Measurements from ENCODE around the gene REPS2.

Gene REPS2

DNA sequence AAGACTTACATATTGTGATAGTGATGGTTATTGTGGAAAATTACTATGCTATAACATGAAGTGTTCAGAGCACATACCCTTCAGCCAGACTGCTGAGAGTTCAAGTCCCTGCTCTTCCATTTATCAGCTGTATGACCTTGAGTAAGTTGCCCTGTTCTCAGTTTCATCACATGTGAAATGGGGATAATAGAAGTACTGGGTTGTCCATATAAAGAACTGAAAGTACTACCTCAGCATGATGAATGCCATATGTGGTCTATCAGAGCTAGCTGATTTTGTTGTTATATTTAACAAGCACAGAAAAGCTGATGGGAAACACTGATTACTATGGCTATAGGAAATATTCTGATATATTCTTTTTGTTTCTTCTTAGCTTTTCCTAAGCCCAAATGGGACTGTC, 115.6 kb downstream of the REPS2 start:
- no peaks in the 10 kb centered on the region for H3K4me1 ChIP-seq (ENCODE audit: control insufficient read depth, insufficient read depth, low read length)
- no peaks in the 10 kb centered on the region for H3K36me3 ChIP-seq (ENCODE audit: control insufficient read depth, insufficient read depth, low read length, severe bottlenecking)
- peaks cover 4% of the 10 kb centered on the region for H3K9me3 ChIP-seq (ENCODE audit: control insufficient read depth, low read length)
- no peak overlapping the region for H3K4me3 ChIP-seq (ENCODE audit: low read length)
- no peak overlapping the region for H3K9ac ChIP-seq (ENCODE audit: low read length)
- peaks cover 14% of the 10 kb centered on the region for H3K27me3 ChIP-seq (replicated peaks; ENCODE audit: control insufficient read depth, insufficient read depth, low read length)
- no peak for DNase-seq (ENCODE audit: low read depth)

DNA sequence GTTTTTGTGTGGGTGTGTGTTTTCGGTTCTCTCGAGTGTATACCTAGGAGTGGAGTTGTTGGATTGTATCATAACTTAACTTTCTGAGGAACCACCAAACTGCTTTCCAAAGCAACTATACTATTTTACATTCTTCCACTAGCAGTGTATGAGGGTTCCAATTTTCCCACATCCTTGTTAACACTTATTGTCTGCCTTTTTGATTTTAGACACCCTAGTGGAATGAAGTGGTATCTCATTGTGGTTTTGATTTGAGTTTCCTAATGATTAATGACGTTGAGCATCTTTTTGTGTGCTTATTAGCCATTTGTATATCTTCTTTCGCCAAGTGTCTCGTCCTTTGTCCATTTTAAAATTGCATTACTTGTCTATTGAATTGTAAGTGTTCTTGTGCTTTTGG, 118.6 kb downstream of the REPS2 start:
- H3K36me3 ChIP-seq (ENCODE audit: control insufficient read depth, insufficient read depth, low read length, severe bottlenecking), result no peaks in the 10 kb centered on the region
- H3K9ac ChIP-seq (ENCODE audit: low read length), result no peak overlapping the region
- no peak for DNase-seq (ENCODE audit: low read depth)
- H3K4me1 ChIP-seq (ENCODE audit: control insufficient read depth, insufficient read depth, low read length), result no peaks in the 10 kb centered on the region
- peaks cover 4% of the 10 kb centered on the region for H3K9me3 ChIP-seq (ENCODE audit: control insufficient read depth, low read length)
- peaks cover 21% of the 10 kb centered on the region for H3K27me3 ChIP-seq (replicated peaks; ENCODE audit: control insufficient read depth, insufficient read depth, low read length)
- no peak overlapping the region for H3K4me3 ChIP-seq (ENCODE audit: low read length)

DNA sequence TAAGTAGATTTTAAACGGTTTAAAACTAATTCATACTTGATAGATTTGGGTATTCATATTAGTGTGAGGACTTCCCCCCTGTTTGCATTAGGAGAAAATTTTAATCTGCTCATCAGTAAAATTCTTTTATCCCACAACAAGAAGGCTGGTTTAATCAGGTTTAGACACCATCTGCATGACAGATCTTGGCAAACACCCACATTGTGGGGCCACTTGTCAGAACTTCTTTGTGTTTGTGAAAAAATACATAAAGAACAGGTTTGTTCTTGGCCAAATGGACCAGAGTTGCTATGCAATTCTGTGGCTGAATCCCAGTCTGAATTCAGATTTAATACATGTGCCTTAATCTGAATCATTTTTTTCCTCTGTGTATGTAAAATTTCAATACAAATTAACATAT, 121.1 kb downstream of the REPS2 start:
- Histone ChIP-seq H3K9ac (ENCODE audit: low read length) (no peak overlapping the region), H3K36me3 (ENCODE audit: control insufficient read depth, insufficient read depth, low read length, severe bottlenecking) (no peaks in the 10 kb centered on the region), H3K4me1 (ENCODE audit: control insufficient read depth, insufficient read depth, low read length) (no peaks in the 10 kb centered on the region), H3K4me3 (ENCODE audit: low read length) (no peak overlapping the region), H3K9me3 (ENCODE audit: control insufficient read depth, low read length) (peaks cover 4% of the 10 kb centered on the region), H3K27me3 (replicated peaks; ENCODE audit: control insufficient read depth, insufficient read depth, low read length) (peaks cover 29% of the 10 kb centered on the region)
- DNase-seq (ENCODE audit: low read depth), result no peak

DNA sequence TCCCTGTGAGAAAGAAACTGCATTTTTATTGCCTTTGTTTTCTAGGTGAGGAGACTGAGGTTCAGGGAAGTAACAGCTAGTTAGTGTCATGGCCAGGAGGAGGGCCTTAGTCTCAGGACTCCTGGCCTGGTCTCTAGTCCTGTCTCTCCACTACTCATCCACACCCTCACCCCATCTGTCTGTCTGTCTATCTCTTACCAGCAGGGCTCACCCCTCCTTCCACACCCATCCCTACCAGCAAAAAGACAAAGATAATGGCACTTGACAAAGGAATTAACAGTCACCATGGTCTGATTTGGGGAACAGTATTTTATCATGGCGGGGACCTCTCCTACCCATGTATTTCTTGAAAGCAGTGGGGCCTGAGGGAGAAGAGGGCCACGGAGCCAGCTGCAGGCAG, 125.8 kb downstream of the REPS2 start:
- Histone ChIP-seq H3K4me3 (ENCODE audit: low read length) (no peak overlapping the region), H3K27me3 (replicated peaks; ENCODE audit: control insufficient read depth, insufficient read depth, low read length) (peaks cover 35% of the 10 kb centered on the region), H3K4me1 (ENCODE audit: control insufficient read depth, insufficient read depth, low read length) (no peaks in the 10 kb centered on the region), H3K36me3 (ENCODE audit: control insufficient read depth, insufficient read depth, low read length, severe bottlenecking) (no peaks in the 10 kb centered on the region), H3K9me3 (ENCODE audit: control insufficient read depth, low read length) (no peaks in the 10 kb centered on the region), H3K9ac (ENCODE audit: low read length) (no peak overlapping the region)
- DNase-seq (ENCODE audit: low read depth), result no peak

DNA sequence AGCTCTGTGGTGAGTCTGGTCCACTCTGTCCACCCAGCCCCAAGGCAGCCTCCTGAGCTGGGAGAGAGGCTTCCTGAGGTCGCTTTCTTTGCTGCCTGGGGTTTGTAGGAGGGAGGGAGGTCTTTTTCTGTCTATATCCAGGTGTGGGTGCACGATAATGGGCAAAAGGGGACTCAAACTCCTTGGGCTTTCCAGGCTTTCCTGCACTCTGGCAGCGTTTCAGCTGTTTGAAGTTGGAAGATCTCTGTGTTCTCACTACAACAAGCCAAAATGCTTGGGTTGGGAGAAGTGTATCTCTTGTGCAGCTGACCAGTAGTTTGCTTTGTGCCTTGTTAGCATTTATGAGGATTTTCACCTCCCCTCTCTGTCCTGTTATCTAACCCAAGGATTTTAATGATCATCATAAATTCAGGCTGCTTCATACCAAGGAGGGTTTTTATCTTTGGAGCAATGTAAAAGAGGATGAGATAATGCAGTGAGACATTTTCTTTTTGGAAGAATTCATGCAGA, 126.3 kb downstream of the REPS2 start:
- no peak for DNase-seq (ENCODE audit: low read depth)
- Histone ChIP-seq H3K9ac (ENCODE audit: low read length) (no peak overlapping the region), H3K36me3 (ENCODE audit: control insufficient read depth, insufficient read depth, low read length, severe bottlenecking) (no peaks in the 10 kb centered on the region), H3K4me3 (ENCODE audit: low read length) (no peak overlapping the region), H3K4me1 (ENCODE audit: control insufficient read depth, insufficient read depth, low read length) (peaks cover 4% of the 10 kb centered on the region), H3K9me3 (ENCODE audit: control insufficient read depth, low read length) (no peaks in the 10 kb centered on the region), H3K27me3 (replicated peaks; ENCODE audit: control insufficient read depth, insufficient read depth, low read length) (peaks cover 33% of the 10 kb centered on the region)

DNA sequence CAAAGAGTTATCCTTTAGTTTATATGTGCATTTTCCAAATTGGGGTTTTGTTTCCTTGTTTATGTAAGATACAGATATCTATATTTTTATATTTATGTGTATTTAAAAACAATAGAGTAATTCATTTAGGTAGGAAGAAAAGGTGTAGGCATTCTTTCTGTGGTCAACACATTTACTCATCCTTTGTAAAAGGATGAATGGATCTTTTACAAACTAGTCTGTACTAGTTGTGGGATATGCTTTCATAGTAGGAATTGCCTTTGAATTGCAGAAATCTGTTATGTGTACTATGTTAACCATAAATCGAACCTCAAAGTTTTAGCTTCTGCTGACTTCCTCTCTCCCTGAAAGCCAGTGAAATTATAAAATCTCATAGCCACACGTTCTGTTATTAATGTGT, 128.5 kb downstream of the REPS2 start:
- H3K4me3 ChIP-seq (ENCODE audit: low read length), result no peak overlapping the region
- peaks cover 30% of the 10 kb centered on the region for H3K27me3 ChIP-seq (replicated peaks; ENCODE audit: control insufficient read depth, insufficient read depth, low read length)

DNA sequence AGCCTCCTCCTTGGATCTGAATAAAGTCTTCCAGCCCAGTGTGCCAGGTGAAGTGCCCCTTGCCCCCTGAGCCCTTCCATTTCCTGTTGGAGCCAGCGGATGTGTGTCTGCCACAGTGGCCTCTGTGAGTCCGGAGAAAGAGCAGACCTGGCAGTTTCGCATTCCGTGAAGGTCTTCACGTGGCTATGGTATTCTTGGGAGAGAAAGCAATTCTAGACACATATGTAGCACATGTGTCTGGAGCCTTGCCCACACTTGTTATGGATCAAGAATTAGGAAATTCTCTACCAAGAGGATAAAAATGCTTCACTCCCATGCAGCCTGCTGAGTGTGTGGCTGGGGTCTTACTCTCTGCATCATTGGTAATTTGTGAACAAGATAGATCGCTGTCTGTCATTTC, 130.9 kb downstream of the REPS2 start:
- peaks cover 13% of the 10 kb centered on the region for H3K4me1 ChIP-seq (ENCODE audit: control insufficient read depth, insufficient read depth, low read length)
- DNase-seq (ENCODE audit: low read depth), result no peak
- H3K9ac ChIP-seq (ENCODE audit: low read length), result no peak overlapping the region
- no peak overlapping the region for H3K4me3 ChIP-seq (ENCODE audit: low read length)
- no peaks in the 10 kb centered on the region for H3K9me3 ChIP-seq (ENCODE audit: control insufficient read depth, low read length)
- H3K36me3 ChIP-seq (ENCODE audit: control insufficient read depth, insufficient read depth, low read length, severe bottlenecking), result no peaks in the 10 kb centered on the region
- H3K27me3 ChIP-seq (replicated peaks; ENCODE audit: control insufficient read depth, insufficient read depth, low read length), result peaks cover 25% of the 10 kb centered on the region

More for the DNA sequence above, 128.5 kb downstream of the REPS2 start:
- no peak for DNase-seq (ENCODE audit: low read depth)
- Histone ChIP-seq H3K36me3 (ENCODE audit: control insufficient read depth, insufficient read depth, low read length, severe bottlenecking) (no peaks in the 10 kb centered on the region), H3K4me1 (ENCODE audit: control insufficient read depth, insufficient read depth, low read length) (peaks cover 13% of the 10 kb centered on the region), H3K9ac (ENCODE audit: low read length) (no peak overlapping the region), H3K9me3 (ENCODE audit: control insufficient read depth, low read length) (no peaks in the 10 kb centered on the region)

DNA sequence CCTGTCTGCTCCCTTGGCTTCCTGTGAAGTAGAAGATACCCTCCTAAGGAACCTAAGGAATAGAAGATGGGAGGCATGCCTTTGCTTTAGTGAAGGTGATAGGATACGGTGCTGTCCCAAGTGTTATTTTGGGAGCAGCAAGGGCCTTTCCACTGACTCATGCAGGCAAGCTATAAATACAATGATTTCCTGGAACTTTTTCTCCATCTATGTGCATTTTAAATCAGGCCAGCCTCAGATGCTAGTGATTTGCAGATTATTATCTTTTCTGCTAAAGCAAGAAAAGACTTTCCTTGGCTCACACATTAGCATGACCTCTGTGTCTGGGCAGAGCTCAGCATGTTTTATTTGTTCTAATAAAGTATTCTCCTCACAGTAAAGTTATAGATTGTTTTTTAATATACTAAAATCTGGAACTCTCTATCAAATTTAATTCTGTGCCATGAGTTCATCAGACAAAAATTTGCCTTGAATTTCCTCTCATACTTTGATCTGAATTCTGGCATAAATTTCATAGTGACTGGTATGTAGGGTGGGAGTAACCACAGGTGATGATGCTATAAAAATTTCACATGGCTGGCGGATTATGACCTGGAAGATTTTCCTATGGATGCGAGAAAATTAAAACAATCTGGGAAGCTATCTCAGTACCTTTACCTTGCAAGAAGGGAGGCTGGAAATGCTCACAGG, 131.7 kb downstream of the REPS2 start:
- no peak overlapping the region for H3K4me3 ChIP-seq (ENCODE audit: low read length)
- peaks cover 13% of the 10 kb centered on the region for H3K4me1 ChIP-seq (ENCODE audit: control insufficient read depth, insufficient read depth, low read length)
- peak; percentile 53 for DNase-seq (ENCODE audit: low read depth)
- no peak overlapping the region for H3K9ac ChIP-seq (ENCODE audit: low read length)
- peaks cover 22% of the 10 kb centered on the region for H3K27me3 ChIP-seq (replicated peaks; ENCODE audit: control insufficient read depth, insufficient read depth, low read length)
- H3K9me3 ChIP-seq (ENCODE audit: control insufficient read depth, low read length), result no peaks in the 10 kb centered on the region
- H3K36me3 ChIP-seq (ENCODE audit: control insufficient read depth, insufficient read depth, low read length, severe bottlenecking), result no peaks in the 10 kb centered on the region

DNA sequence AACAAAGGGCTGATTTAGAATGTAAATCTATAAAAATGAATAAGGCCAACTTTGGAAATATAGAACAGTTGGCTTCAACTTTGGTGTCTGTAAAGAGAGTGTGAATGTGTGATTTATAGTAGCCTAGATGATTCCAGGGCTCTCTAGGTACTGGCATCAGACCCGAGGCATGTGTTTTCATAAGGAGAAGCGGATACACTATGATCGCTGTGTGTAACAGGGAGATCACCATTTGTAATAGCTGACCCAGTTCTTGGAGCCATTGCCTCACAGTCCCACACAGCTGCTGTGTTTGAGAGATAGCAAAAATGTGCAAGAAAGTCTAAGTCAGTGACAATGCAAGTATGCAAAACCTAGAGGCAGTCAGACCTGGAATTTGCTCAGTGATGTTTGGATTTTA, 135.1 kb downstream of the REPS2 start:
- Histone ChIP-seq H3K4me1 (ENCODE audit: control insufficient read depth, insufficient read depth, low read length) (peaks cover 13% of the 10 kb centered on the region), H3K4me3 (ENCODE audit: low read length) (no peak overlapping the region), H3K27me3 (replicated peaks; ENCODE audit: control insufficient read depth, insufficient read depth, low read length) (peaks cover 22% of the 10 kb centered on the region), H3K9me3 (ENCODE audit: control insufficient read depth, low read length) (no peaks in the 10 kb centered on the region), H3K36me3 (ENCODE audit: control insufficient read depth, insufficient read depth, low read length, severe bottlenecking) (no peaks in the 10 kb centered on the region), H3K9ac (ENCODE audit: low read length) (no peak overlapping the region)
- no peak for DNase-seq (ENCODE audit: low read depth)

DNA sequence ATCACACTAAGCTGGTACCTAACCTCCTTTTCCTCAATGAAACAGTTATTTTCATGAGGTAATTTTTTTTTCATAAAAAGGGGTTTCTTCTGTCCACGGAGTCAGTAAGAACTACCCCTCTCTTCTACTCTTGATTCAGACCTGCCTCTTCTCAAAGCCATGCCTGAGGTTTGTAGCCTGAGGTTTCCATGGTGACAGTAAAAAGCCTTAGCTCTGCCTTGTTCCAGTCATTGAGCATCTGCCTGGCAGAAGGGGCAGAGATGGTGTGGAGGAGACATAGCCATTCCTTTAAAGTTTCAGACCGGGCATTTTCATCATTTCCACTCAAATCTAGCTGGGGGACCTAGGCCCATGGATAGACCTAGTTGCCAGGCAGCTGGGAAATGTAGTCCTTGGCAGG, 135.5 kb downstream of the REPS2 start:
- DNase-seq (ENCODE audit: low read depth), result no peak
- Histone ChIP-seq H3K9me3 (ENCODE audit: control insufficient read depth, low read length) (no peaks in the 10 kb centered on the region), H3K4me1 (ENCODE audit: control insufficient read depth, insufficient read depth, low read length) (peaks cover 13% of the 10 kb centered on the region), H3K9ac (ENCODE audit: low read length) (no peak overlapping the region), H3K4me3 (ENCODE audit: low read length) (no peak overlapping the region), H3K27me3 (replicated peaks; ENCODE audit: control insufficient read depth, insufficient read depth, low read length) (peaks cover 24% of the 10 kb centered on the region), H3K36me3 (ENCODE audit: control insufficient read depth, insufficient read depth, low read length, severe bottlenecking) (no peaks in the 10 kb centered on the region)

DNA sequence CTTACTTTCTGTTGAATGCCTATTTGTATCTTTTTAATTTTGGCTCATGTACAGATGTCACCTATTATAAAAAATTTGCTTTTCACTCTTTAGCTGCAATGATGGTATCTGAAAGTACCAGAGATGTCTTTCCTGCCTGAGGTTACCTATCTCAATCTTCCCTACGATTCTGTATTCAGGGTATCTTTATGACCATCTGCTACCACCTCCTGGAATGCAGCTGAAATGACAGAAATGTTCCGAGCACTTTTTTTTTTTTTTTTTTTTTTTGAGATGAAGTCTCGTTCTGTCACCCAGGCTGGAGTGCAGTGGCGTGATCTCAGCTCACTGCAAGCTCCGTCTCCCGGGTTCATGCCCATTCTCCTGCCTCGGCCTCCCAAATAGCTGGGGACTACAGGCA, 136.4 kb downstream of the REPS2 start:
- no peaks in the 10 kb centered on the region for H3K36me3 ChIP-seq (ENCODE audit: control insufficient read depth, insufficient read depth, low read length, severe bottlenecking)
- H3K27me3 ChIP-seq (replicated peaks; ENCODE audit: control insufficient read depth, insufficient read depth, low read length), result peaks cover 24% of the 10 kb centered on the region
- DNase-seq (ENCODE audit: low read depth), result no peak
- no peak overlapping the region for H3K4me3 ChIP-seq (ENCODE audit: low read length)
- peaks cover 9% of the 10 kb centered on the region for H3K4me1 ChIP-seq (ENCODE audit: control insufficient read depth, insufficient read depth, low read length)
- no peak overlapping the region for H3K9ac ChIP-seq (ENCODE audit: low read length)
- no peaks in the 10 kb centered on the region for H3K9me3 ChIP-seq (ENCODE audit: control insufficient read depth, low read length)

DNA sequence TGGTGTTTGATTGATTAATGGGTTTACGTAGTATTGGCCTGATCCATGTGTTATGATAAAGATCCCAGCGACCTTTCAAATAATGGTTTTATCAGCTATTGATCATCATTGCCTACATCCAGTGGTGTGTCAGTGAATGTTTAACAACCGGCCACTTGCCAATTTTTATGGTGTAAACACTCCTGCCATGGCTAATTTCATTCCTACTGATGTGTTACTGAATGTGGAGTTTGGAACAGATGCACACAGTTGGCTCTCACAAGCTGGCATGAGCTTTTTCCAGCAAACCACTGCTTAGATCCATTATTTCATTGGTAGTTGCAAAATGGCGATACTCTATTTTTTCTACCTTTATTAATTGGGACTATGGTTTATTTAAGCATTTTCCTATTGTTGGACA, 139.9 kb downstream of the REPS2 start:
- no peaks in the 10 kb centered on the region for H3K36me3 ChIP-seq (ENCODE audit: control insufficient read depth, insufficient read depth, low read length, severe bottlenecking)
- H3K9me3 ChIP-seq (ENCODE audit: control insufficient read depth, low read length), result peaks cover 7% of the 10 kb centered on the region
- no peak overlapping the region for H3K4me3 ChIP-seq (ENCODE audit: low read length)
- no peak overlapping the region for H3K9ac ChIP-seq (ENCODE audit: low read length)
- peaks cover 24% of the 10 kb centered on the region for H3K27me3 ChIP-seq (replicated peaks; ENCODE audit: control insufficient read depth, insufficient read depth, low read length)
- DNase-seq (ENCODE audit: low read depth), result no peak
- H3K4me1 ChIP-seq (ENCODE audit: control insufficient read depth, insufficient read depth, low read length), result no peaks in the 10 kb centered on the region

Data from adipocyte (in vitro differentiated cells).